HG02884 (cell line): ENCODE results near the gene KEAP1.
"Not testable (repeated sequence)": the region's sequence is repeated elsewhere in the genome, so short reads cannot be mapped to it uniquely, and the experiment has no call there.

ENCODE experiments used
- ATAC-seq: cut with Tn5 transposase; IDR thresholded peaks from one replicate; pipeline ENCODE4 v1.9.1; 2021; ENCODE audit warnings: mild to moderate bottlenecking, moderate library complexity; ENCODE audit not compliant: unreplicated experiment

The KEAP1 gene

DNA sequence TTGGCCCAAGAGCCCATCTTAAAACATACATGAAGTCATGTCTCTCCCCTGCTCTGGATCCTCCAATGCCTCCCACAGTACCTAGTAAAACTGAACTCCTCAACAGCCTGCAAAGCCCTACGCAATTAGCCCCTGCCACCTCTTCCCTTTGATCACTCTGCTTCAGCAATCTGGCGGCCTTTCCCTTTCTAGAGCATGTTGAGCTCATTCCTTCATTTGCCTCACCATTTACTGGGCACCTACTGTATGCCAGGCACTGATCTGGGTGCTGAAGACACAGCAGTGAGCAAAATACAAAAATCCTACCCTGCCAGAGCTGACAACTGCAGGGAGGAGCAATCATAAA is 2.9 kb downstream of the KEAP1 start:
- ATAC-seq = no peak

DNA sequence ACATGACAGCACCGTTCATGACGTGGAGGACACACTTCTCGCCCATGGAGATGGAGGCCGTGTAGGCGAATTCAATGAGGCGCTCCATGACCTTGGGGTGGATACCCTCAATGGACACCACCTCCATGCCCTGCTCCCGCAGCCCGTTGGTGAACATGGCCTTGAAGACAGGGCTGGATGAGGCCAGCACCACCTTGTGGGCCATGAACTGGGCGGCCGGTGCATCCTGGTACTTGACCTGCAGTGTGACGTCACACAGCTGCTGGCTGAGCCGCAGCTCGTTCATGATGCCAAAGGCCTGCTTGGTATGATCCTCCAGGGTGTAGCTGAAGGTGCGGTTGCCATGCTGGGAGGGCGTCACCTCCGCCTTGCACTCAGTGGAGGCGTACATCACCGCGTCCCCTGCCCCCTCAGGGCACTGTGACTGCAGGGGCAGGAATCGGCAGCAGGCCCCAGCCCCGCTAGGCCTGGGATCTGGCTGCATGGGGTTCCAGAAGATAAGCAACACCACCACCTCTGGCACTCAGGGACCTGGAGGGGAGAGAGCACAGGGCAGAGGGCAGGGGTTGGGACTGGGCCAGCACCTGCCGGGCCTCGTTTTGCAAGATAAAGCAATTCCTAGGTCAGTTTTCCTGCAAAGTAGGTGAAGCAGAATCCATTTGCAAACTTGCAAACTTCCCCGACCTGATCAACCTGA is 3.5 kb downstream of the KEAP1 start:
- no peak for ATAC-seq

GRCh38 chr19:10497371-10497770 is 5.8 kb downstream of the KEAP1 start:
- ATAC-seq = no peak

DNA sequence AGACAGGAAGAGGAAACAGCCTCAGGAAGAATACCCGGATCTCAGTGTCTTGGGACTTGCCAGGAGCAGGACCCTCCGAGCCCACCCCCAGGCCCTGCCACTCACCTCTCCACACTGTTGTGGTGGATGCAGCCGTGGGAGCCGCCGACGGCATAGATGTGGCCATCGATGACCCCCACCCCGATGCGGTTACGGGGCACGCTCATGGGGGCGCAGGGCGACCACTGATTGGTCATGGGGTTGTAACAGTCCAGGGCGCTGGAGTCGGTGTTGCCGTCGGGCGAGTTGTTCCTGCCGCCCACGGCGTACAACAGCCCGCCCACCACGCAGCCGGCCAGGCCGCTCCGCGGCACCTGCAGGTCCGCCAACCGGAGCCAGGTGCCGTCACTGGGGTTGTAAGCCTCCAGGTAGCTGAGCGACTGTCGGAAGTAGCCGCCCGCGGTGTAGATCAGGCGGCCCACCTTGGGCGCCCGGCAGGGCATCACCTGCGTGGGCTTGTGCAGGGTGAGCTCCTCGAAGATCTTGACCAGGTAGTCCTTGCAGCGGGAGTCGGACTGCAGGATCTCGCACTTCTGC is 11.6 kb downstream of the KEAP1 start:
- no peak for ATAC-seq

GRCh38 chr19:10486551-10486950 is 16.6 kb downstream of the KEAP1 start:
- ATAC-seq = no peak

- no peak for ATAC-seq
Measured at GRCh38 chr19:10478903-10479384, 24.2 kb downstream of the KEAP1 start.

DNA sequence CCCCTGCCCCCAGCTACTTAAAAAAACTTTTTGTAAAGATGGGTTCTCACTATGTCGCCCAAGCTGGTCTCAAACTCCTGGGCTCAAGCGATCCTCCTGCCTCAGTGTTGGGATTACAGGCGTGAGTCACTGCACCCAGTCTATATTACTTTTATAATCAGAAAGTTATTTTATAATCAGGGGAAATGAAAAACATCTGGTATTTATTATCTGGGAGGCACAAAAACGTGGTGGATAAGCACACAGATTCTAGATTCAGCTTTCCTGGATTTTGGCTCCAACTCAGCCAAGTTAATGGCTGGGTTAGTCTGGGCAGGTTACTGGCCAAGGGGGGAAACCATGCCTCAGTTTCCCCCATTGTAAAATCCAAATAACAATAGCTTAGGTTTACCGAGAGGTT is 24.7 kb downstream of the KEAP1 start:
- ATAC-seq = no peak

GRCh38 chr19:10474962-10475451 is 28.1 kb downstream of the KEAP1 start:
- no peak for ATAC-seq

DNA sequence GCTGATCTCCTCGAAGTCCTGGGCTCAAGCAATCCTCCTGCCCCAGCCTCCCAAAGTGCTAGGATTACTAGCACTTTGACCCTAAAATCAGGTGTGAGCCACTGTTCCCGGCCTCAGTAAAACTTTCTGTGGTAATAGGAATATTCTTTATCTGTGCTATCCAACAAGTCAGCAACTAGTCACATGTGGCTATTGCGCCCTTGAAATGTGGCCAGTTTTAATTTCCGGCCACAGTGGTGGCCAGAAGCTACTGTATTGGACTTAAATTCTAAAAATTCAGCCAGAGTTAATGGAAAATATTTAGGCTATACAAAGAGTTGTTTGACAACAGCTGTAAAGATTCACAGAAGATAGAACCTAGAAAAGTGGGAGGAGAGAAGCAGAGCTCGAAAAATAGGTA is 30.0 kb downstream of the KEAP1 start:
- ATAC-seq = no peak

- no peak for ATAC-seq
Measured at GRCh38 chr19:10471909-10472308, 31.2 kb downstream of the KEAP1 start.

GRCh38 chr19:10468133-10468532 is 35.0 kb downstream of the KEAP1 start:
- no peak for ATAC-seq

DNA sequence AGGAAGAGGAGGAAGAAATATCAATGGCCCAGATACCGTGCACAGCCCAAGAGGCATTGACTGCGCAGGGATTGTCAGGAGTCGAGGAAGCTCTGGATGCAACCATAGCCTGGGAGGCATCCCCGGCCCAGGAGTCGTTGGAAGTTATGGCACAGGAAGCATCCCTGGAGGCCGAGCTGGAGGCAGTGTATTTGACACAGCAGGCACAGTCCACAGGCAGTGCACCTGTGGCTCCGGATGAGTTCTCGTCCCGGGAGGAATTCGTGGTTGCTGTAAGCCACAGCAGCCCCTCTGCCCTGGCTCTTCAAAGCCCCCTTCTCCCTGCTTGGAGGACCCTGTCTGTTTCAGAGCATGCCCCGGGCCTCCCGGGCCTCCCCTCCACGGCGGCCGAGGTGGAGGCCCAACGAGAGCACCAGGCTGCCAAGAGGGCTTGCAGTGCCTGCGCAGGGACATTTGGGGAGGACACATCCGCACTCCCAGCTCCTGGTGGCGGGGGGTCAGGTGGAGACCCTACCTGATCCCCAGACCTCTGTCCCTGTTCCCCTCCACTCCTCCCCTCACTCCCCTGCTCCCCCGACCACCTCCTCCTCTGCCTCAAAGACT is 36.0 kb downstream of the KEAP1 start:
- no peak for ATAC-seq

DNA sequence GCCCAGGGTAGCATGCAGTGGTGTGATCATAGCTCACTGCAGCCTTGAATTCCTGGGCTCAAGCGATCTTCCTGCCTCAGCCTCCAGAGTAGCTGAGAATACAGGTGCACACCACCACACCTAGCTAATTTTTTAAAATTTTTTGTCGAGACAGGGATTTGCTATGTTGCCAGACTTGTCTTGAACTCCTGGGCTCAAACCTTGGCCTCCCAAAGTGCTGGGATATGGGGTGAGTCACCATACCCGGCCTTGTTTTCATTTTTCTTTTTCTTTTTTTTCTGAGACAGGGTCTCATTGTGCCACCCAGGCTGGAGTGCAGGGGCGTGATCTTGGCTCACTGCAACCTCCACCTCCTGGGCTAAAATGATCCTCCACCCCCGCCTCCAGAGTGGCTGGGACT is 38.7 kb downstream of the KEAP1 start:
- no peak for ATAC-seq

- no peak for ATAC-seq
Measured at GRCh38 chr19:10462557-10462956, 40.6 kb downstream of the KEAP1 start.

DNA sequence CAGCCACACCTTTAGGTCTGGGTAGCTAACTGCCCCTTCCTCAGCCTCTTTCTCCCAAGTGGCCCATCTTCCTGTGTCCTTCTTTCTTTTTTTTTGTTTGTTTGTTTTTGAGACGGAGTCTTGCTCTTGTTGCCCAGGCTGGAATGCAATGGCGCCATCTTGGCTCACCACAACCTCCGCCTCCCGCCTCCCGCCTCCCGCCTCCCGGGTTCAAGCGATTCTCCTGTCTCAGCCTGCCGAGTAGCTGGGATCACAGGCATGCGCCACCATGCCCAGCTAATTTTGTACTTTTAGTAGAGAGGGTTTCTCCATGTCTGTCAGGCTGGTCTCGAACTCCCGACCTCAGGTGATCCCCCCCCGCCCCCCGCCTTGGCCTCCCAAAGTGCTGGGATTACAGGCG is 41.1 kb downstream of the KEAP1 start:
- not testable (repeated sequence) for ATAC-seq

DNA sequence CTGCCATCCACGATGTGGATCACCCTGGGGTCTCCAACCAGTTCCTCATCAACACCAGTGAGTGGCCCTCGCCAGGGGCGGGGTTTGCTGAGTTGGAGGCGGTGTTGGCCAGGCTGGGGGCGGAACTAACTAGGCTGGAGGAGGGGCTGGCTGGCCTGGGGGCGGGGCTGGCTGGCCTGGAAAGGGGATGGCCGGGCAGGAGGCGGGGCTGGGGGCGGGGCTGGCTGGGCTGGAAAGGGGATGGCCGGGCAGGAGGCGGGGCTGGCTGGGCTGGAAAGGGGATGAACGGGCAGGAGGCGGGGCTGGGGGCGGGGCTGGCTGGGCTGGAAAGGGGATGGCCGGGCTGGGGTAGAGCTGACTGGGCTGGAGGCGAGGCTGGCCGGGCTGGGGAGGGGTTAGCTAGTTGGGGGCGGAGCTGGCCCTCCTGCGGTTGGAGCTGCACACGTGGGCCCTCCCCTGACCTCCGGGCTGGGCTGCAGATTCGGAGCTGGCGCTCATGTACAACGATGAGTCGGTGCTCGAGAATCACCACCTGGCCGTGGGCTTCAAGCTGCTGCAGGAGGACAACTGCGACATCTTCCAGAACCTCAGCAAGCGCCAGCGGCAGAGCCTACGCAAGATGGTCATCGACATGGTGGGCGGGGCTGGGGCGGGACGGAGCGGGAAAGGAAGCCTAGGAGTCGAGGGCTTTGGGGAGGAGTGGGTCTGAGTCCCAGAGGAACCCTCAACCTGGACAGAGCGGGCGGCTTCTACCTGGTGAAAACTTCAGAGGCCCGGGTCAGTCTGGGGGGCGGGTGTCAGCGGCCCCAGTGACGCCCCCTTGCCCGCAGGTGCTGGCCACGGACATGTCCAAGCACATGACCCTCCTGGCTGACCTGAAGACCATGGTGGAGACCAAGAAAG is 41.9 kb downstream of the KEAP1 start:
- ATAC-seq = peak; percentile 88

GRCh38 chr19:10460714-10461046 is 42.5 kb downstream of the KEAP1 start:
- no peak for ATAC-seq

DNA sequence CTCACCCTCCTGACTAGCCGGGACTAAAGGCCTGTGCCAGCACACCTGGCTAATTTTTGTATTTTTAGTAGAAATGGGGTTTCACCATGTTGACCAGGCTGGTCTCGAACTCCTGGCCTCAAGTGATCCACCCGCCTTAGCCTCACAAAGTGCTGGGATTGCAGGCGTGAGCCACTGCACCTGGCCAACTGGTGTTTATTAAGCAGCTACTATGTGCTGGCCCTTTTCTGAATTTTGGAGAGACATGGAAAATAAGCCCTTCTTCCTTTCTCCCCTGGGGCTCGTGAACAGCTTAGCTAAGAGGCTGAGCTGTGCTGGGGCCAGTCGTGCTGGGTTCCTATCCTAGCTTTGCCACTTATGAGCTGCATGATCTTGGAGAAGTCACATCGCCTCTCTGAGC is 44.4 kb downstream of the KEAP1 start:
- ATAC-seq = not testable (repeated sequence)

GRCh38 chr19:10454267-10454666 is 48.9 kb downstream of the KEAP1 start:
- no peak for ATAC-seq

DNA sequence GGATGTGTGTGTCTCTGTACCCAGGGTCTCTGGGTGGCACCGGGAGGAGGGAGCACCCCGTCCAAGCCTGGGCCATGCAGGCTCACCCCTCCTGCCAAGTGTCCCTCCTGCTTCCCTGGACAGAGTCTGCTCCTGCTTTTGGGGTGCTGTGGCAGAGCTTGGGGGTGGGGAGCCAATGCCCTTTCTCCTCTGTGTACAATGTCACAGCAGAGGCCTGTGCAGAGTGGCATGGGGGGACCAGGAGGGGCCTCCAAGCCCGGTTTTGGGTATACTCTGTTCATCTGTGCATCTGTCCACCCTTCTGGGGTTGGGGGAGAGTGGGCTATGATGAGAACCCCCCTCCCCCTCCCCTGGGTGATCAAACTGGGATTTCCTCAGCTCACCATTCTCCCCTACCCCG is 49.3 kb downstream of the KEAP1 start:
- no peak for ATAC-seq
